Peyer's patch (tissue), 4 donors: ENCODE measurements around the gene DOLPP1.

ENCODE experiments used
- POLR2A ChIP-seq, 2 donors: fragments of 450-650 bp; IDR thresholded peaks; one replicate each; pipeline ENCODE4 v1.5.1; 2017; ENCODE audit warnings: antibody characterized with exemption in 2 of 2, mild to moderate bottlenecking in 2 of 2, moderate library complexity in 2 of 2
- TF ChIP-seq, protein P1 (sequence below), 6 experiments: fragments of 450-650 bp in 4 of 6; fragments of 200-600 bp in 2 of 6; sonication (generic) in 1 of 6; IDR thresholded peaks; one replicate each; pipeline ENCODE4 v1.5.1; 2017 to 2019; ENCODE audit warnings: antibody characterized with exemption in 6 of 6, mild to moderate bottlenecking in 3 of 6, moderate library complexity in 1 of 6

DNA sequence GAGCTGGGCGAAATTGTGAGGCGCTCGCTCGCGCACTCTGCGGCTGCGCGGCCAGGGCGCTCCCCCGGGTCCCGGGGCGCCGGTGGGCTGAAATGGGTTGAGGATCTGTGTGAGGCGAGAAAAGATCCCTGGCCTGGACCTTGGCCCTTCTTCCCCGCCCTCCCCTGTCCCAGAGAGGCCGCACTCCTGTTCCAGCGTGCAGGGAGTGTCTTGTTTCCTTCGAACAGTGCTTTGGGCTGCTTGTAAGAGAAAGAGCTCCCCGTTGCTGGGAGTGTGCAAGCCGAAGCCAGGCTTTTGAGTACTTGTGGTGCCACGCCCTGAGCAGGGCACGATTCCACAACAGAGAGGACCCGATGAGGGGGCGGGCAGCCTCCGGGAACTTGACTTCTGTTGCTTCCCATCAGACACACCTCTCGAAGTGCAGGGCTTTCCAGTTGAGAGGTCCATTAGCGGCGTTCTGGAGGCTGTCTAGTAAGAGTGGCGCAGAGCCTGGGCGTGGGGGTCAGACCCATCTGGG is 535 bp downstream of the DOLPP1 start:
- no peak for TF ChIP-seq POLR2A (IDR thresholded peaks at IDR 0.05)
- TF ChIP-seq, protein P1, sequence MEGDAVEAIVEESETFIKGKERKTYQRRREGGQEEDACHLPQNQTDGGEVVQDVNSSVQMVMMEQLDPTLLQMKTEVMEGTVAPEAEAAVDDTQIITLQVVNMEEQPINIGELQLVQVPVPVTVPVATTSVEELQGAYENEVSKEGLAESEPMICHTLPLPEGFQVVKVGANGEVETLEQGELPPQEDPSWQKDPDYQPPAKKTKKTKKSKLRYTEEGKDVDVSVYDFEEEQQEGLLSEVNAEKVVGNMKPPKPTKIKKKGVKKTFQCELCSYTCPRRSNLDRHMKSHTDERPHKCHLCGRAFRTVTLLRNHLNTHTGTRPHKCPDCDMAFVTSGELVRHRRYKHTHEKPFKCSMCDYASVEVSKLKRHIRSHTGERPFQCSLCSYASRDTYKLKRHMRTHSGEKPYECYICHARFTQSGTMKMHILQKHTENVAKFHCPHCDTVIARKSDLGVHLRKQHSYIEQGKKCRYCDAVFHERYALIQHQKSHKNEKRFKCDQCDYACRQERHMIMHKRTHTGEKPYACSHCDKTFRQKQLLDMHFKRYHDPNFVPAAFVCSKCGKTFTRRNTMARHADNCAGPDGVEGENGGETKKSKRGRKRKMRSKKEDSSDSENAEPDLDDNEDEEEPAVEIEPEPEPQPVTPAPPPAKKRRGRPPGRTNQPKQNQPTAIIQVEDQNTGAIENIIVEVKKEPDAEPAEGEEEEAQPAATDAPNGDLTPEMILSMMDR (IDR thresholded peaks at IDR 0.05) = no peak
